HG03432 (cell line): Measurements from ENCODE around the gene LGR6.
"Not testable (repeated sequence)": the region's sequence is repeated elsewhere in the genome, so short reads cannot be mapped to it uniquely, and the experiment has no call there.

Experiments used
- ATAC-seq: cut with Tn5 transposase; IDR thresholded peaks from one replicate; pipeline ENCODE4 v1.9.1; 2021; ENCODE audit warnings: mild to moderate bottlenecking, moderate library complexity; ENCODE audit not compliant: unreplicated experiment

LGR6 gene

DNA sequence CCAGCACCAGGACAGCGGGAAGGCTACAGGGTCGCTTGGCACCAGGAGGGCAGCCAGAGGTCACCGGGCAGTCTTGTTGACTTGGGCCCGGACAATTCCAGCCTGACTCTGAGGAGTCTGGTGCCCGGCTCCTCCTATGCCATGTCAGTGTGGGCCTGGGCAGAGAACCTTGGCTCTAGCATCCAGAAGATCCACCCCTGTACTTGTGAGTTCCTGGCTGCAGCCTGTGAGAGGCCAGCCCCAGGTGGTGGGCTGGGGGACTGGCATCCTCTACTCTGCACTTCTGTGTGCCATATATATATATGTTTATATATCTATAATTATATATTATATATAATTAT lies 21.6 kb upstream of the LGR6 start:
- no peak for ATAC-seq

DNA sequence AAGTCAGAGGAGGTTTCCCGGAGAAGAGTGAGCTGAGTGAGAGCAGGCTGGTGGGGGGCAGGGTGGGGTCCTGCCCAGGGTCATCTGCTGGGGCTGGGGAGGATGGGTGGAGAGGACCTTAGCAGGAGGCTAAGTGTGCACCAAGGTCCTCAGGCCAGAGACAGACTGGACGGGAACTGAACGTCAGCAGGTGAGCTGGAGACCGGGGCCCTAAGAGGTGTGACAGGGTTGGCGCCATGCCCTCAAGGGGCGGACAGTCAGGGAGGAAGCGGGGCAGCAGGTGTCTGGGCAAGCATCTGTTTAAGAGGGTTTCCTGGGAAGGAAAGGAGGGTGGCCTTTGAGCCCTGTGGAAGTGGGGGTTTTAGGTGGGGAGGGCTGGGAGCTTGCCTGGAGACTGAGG lies 19.6 kb upstream of the LGR6 start:
- no peak for ATAC-seq

DNA sequence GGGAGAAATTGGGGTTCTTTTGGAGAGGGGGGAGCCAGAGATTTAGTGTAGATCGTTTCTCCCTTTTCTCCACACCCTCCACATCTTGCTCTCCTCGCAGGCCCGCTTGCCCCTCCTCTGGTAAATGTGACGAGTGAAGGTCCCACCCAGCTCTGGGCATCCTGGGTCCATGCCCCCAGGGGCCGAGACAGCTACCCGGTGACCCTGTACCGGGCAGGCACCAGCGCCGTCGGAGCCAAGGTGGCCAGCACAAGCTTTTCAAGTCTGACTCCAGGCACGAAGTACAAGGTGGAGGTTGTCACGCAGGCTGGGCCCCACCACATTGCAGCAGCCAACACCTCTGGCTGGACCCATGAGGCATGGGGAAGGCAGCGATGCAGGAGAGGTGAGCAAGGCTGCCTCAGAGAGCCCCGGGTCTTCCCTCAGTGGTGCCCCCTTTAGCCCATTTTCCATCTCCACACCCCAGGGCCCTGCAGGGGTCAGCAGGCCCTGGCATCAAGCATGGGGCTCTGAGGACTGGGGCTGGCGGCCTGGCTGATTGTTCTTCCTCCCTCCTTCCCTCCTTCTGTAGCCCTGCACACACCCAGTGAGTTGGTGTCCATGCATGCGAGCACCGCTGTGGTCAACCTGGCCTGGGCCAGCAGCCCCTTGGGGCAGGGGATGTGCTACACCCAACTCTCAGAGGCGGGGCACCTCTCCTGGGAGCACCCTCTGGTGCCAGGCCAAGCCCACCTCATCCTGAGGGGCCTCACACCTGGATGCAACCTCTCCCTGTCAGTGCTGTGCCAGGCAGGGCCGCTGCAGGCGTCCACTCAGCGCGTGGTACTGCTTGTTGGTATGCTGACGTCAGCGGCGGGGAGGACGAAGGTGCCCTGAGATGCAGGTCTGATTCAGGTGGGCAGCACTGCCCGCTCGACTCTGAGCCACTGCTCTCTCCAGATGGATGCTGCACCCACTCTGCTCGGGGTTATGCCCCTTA lies 16.4 kb upstream of the LGR6 start:
- no peak for ATAC-seq

DNA sequence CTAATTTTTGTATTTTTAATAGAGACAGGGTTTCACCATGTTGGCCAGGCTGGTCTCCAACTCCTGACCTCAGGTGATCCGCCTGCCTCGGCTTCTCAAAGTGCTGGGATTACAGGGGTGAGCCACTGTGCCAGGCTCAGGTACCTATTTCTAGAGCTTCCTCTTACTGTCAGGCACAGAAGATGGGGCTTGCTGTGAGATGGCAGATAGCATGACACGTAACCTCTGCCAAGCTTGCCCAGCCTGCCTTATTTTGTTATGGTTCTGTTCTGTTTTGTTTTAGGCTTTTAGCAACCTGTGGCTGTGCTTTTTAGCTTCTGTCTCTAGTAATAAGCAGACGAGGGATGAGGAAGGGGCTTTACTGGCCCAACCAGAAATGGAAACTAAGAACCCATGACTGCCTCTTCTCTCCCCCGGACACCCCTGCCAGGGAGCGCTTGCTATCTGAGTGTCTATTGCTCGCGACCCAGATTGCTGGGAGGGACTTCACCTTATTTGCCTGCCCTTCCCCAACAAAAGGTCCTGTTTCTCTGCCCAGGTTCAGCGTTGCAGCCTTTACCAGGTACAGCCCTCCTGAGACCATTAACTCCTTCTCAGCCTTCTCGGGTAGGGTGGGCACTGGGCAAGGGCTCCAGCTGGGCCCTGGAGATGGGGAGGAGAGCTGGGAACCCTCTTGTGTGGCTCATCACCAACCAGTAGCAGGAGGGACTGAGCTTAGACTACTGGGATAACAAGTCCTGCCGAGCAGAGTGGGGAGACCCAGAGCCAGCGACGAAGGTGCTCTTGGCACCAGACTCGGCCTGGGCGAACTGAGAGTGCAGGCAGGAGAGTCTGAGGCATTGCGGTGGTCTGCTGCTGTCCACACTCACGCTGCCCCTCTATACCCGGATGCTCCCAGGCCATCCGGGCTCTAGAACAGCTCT lies 13.5 kb upstream of the LGR6 start:
- no peak for ATAC-seq

DNA sequence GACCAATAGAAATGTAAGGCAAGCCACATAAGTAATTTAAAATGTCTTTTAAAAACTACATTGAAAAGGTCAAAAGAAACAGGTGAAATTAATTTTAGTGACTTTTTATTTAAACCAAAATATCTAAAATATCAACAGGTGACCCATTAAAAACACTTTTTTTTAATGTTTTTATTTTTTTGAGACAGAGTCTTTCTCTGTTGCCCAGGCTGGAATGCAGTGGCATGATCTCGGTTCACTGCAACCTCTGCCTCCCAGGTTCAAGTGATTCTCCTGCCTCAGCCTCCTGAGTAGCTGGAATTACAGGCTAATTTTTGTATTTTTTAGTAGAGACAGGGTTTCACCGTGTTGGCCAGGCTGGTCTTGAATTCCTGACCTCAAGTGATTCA lies 12.9 kb upstream of the LGR6 start:
- not testable (repeated sequence) for ATAC-seq

DNA sequence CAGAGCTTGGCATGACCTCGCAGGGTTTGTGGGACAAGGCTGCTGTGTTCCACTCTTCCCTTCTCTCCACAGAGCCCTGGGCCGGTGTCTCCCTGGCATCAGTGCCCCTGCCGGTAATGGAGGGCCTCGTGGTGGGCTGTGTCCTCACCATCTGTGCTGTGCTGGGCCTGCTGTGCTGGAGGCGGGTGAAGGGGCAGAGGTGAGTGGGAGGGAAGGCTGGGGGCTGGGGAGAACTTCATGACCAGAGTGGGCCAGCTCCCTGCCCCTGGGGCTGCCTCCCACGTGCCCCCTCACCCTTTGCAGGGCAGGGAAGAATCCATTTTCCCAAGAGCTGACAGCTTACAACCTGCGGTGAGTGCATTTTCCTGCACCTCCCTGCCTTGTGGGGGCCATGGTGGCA lies 12.0 kb upstream of the LGR6 start:
- ATAC-seq = no peak

DNA sequence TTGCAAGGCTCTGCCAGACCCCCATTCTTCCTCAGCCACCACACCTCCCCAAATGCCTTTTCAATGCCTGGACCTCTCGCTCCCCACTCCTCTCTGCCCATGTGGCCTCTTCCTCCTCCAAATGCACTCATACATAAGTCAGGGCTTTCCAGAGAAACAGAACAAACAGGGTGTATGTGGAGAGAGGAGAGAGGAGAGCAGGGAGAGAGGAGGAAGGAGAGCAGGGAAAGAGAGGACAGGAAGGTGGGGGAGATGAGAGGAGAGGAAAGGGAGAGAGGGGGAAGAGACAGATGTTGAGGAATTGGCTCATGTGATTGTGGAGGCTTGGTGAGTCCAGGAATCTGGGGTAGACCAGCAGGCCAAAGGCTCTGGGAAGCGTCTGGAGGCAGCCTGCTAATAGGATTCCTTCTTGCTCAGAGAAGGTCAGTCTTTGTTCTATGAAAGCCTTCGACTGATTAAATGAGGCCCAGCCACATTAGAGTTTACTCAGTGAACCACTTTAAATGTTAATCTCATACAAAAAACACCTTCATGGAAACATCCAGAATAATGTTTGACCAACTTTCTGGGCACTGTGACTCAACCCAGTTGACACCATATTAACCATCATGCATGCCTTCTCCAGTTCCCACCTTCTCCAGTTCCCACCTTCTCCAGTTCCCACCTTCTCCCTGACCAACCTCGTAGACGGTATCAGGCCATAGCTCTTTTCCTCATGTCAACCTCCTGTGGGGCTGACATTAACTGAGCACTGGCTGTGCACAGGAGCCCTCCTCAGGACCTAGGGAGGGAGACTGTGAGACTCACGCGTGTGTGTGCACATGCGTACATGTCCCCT lies 11.3 kb upstream of the LGR6 start:
- no peak for ATAC-seq

DNA sequence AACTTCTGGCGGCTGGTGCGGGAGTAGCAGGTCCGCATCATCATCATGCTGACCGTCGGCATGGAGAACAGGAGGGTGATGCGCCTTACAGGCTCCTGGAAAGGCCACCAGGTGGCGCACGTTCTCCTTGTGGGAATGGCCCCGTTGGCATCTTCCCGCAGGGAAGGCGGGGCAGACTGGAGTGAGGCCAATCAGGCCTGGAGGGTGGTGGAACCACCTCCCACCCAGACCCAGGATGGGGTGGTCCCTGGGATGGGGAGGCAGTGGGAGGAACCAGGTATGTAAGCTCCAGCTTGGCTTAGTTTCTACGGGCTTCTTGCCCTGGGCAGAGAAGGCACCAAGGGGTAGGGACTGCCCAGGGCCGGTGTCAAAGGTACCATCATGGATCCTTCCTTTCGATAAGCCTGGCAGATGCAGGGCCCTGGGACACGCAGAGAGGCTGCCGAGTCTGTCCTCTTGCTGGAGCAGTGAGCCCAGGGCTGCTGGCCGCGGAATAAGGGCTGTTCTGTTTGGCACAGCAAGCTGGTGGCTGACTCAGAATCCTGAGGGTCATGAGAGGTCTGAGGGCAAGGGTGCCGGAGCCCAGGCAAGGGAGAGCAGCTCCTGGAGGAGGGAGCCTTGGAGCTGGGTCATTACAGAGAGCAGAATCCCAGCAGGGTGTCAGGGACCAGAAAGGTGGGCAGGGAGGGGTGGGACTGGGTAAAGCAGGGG lies 8.7 kb upstream of the LGR6 start:
- peak; percentile 59 for ATAC-seq

DNA sequence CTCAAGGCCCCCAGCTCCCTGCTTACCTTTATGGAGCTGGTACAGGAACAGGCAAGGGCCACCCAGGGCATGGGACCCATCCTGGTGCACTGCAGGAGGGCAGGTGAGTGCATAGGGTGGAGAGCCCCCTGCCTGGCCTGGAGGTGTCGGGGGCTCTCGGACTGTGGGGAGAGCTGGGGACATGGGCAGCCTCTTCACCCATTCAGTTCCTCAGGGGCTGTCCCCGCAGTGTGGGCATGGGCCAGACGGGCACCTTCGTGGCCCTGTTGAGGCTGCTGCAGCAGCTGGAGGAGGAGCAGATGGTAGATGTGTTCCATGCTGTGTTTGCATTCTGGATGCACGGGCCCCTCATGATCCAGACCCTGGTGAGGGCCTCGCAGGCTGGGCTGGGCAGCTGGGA lies 7.3 kb upstream of the LGR6 start:
- no peak for ATAC-seq

DNA sequence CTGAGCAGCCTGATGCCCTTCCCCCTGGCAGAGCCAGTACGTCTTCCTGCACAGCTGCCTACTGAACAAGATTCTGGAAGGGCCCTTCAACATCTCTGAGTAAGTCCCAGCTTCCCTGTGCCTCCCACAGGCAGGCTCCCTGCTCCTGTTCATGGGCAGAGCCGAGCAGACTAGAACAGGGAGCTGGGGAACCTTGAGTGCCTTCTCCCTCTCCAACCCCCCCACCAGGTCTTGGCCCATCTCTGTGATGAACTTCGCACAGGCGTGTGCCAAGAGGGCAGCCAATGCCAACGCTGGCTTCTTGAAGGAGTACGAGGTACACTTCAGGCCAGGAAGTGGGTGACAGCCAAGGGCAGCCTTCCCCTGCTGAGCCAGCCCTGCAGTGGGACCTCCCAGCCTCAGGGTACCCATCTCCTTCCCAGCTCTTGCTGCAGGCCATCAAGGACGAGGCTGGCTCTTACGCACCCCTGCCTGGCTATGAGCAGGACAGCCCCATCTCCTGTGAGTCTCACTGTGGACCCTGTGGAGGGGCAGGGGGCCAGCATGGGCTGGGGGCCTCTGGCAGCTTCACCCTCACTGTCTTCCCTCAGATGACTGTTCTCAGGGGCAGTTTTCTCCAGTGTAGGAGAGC lies 6.4 kb upstream of the LGR6 start:
- no peak for ATAC-seq

DNA sequence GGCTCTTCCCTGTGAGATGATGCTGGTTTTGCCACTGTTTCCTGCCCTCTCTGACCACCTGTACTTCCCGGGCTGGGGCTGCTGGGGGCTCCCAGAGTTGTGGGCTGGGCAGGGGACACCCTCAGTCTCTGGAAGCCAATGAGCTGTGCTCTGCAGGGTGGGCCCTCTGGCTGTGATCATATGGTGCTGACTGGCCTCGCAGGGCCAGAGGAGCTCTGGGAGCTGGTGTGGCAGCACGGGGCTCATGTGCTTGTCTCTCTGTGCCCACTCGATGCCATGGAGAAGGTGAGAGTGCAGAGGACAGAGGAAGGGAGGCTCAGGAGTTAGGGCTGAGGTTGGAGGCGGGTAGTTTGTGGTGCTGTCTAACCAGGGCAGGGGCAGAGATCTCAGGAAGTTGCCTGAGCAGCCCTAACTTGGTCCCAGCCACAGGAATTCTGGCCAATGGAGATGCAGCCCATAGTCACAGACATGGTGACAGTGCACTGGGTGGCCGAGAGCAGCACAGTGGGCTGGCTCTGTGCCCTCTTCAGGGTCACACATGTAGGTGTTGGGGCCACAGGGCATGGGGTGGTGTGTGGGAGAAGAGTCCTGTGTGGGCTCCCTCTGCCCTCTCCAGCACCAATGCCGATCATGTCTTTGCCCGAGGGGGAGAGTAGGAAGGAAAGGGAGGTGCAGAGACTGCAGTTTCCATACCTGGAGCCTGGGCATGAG lies 5.7 kb upstream of the LGR6 start:
- no peak for ATAC-seq

DNA sequence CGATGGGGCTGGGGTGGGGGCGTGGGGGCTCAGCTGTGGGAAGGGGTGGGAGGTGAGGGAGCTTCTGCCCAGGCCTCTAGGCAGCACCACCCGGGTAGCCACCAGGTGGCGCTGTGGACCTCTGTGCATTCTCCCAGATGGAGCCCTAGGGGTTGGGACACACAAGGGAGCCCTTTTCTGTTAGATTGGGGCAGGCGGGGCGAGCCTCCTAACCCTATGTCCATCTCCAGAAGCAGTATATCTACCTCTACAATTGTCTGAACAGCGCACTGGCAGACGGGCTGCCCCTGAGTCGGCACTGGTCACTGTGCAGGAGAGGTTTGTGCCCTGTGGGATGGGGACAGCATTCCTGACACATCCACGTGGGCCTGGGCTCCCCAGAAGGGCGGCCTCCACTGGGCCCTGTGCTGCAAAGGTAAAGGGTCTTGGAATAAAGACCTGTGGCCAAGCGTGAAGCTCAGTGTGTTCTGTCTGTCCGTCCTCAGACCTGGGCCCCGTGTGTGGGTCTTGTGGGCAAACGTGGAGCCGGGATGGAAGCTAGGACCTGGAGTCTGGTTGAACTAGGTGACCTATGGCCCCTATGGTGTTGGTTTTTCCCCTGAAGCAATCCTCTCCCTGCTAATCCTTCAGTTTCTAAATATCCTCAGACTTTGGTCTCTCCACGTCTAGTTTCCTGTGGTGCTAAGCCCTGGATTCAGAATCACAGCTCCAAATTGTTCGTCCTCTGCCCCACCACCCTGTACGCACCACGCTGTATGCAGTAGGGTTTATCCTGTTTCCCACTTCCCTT lies 4.4 kb upstream of the LGR6 start:
- ATAC-seq = no peak

DNA sequence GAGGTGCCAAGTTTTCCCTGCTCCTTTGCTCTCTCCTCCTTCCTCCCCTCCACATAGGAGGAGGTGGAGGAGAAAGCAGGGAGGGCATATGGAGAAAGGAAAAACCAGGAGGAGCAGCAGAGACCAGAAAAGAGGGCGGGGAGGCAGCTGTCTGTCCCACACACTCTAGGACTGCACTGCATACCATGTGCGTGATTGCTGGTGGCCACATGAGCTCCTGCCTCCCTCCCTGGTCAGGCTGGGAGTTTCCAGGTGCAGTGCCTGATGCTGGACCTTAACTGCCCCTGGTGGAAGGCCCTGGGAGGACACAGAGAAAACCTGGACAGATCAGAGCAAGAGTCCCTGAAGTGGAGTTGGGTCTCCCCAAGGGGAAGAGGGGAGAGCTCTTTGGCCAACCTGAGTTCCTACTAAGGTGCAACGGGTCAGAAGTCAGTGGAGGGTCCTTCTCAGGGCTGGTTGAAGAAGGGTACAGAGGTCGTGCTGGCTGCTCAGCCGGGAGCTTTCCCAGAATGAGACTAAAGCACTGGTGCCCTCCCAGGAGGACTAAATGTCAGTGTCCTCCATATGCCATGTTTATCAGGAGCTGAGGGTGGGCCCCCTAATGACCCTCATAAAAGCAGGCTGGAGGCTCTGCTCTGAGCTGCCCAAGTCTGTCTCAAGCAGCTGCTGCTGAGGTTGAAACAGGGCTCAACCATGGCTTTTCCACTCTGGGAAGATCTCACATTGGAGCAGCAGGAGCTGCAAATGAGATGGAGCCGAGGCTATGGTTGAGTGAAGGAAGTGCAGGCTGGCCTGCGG lies 3.5 kb upstream of the LGR6 start:
- ATAC-seq = no peak

DNA sequence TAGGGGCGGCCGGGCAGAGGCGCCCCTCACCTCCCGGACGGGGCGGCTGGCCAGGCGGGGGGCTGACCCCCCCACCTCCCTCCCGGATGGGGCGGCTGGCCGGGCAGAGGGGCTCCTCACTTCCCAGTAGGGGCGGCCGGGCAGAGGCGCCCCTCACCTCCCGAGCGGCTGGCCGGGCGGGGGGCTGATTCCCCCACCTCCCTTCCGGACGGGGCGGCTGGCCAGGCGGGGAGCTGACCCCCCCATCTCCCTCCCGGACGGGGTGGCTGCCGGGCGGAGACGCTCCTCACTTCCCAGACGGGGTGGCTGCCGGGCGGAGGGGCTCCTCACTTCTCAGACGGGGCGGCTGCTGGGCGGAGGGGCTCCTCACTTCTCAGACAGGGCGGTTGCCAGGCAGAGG lies 2.2 kb upstream of the LGR6 start:
- ATAC-seq = not testable (repeated sequence)

DNA sequence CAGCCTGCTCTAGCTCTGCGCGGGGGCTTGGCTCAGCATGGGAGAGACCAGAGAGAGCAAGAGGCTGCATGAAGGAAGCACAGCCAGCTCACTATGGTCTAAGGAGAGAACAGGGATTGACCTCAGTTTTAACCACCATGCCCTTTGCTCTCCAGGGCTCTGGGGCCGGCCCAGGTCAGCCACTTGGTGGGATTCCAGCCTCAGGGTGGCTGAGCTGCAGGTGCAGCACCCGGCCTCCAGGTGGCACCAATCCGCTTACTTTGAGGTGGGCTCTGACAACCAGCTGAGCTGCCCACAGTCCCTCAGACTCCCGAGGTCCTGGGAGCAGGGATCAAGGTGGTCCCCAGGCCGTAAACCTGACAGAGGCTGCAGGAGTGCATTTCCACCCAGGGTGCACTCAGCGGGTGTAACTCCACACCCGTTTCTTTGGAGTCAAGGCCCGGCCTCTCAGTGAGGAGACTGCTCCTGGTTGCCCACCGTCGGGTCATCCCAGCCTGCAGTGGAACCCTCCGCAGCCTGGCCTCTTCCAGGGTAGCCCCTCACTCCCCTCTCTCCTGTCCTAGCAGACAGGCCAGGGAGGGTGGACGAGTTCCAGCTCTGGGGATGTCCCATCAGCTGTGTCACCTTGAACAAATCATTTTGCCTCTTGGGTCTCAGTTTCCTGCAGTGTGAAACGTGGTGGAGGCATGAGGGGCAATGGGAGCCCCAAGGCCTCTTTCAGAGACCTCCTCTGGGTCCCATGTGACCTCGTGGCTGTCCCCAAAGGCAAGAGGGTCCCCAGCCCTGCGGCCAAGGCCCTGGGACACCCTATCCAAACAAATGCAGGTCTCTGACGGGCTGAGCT lies 607 bp upstream of the LGR6 start:
- ATAC-seq = peak; percentile 50

DNA sequence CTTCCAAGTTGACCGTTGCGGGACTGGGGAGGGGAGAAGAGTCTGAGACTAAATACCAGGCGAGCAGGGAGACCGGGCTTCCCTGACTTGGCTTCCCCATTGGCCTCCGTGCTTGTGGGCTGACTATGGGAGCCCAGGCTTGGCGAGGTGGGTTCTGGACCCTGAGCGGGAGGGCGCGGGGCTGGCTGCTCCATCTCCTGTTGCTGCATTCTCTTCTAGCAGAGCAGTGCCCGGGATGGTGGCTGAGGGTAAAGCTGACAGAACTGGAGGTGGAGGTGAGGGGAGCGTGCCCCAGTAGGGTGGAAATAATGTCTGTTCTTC lies 689 bp downstream of the LGR6 start:
- no peak for ATAC-seq
